Erythroblast (primary cell): ENCODE measurements around the gene C1QB.

Experiments
- GATA1 ChIP-seq: IDR thresholded peaks from 2 replicates; pipeline ENCODE4 v1.6.1; 2011; ENCODE audit warnings: low read depth, mild to moderate bottlenecking, control low read depth, low read length, moderate library complexity
- POLR2A ChIP-seq: IDR thresholded peaks from 2 replicates; pipeline ENCODE4 v1.6.1; 2011; ENCODE audit warnings: mild to moderate bottlenecking, low read length

DNA sequence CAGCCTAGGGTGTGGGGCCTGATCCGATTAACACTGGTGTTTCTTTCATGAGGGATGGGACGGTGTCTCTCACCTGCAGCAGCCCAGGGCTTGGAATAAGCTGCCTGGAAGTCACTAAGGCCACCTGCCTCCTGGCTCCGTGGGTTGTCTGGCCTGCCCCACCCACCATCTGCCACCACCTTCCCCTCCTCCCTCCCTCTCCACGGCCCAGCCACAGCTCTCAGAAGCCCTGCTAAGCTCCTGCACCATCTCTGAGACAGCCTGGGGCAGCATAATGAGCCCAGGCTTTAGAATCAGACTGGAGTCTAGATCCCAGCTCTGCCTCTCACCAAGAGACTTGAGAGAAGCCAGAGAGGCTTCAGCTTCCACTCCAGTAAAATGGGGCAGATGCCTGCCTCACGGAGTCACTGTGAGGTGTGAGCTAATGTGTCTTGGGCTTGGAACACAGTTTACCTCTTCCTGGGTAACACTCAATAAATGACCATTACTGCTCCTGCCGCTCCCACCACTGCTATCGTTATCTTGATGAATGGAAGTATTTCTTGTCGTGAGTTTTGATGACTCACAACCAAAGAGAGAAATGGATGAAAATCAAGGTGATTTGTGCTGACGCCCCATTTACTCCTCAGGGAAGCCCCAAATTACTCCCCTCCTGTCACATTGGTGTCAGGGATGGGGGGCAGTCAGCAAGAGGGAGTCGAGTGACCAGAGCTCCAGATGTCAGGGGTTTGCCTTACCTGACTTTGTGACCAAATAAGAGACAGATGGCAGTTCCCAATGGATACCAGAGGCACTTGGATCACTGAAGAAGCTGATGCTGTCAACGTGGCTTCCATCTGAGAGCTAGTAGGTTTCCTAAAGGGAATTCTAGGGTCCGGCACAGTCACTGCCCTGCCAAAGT is 40.1 kb upstream of the C1QB start:
- no peak for TF ChIP-seq POLR2A
- TF ChIP-seq GATA1 = no peak
